ENCODE results near the gene GORASP1.

- TF ChIP-seq CTCF (IDR thresholded peaks at IDR 0.05; ENCODE audit: poor library complexity, severe bottlenecking) (no peak), EZH2 (IDR thresholded peaks at IDR 0.05; ENCODE audit: borderline replicate concordance, insufficient read depth, low read length, poor library complexity, severe bottlenecking) (no peak)
These were observed 34.6 kb upstream of the GORASP1 start for GRCh38 chr3:39142067-39142466.
